H1 (cell line): Measurements from ENCODE around the gene LYZ. TPM values are rescaled to one million over a fixed set of nuclear protein-coding genes. Genes with fewer than 3 reads are reported as not detected.

Source experiments
- CTCF ChIA-PET: fragments of 300-600 bp; sonication (Branson Sonifier 250); formaldehyde crosslinking; loops from one replicate; lab custom pipeline; 2021; ENCODE audit not compliant: partially characterized antibody; lab: Charles Lee
- POLR2A ChIA-PET: fragments of 300-600 bp; sonication (Branson Sonifier 250); formaldehyde crosslinking; loops from one replicate; lab custom pipeline; 2021; ENCODE audit warnings: inconsistent platforms; ENCODE audit not compliant: partially characterized antibody; lab: Charles Lee
- DNase-seq, 2 experiments: peaks; one replicate each; pipeline versions ENCODE4 v3.0.0 to v3.0.0-alpha.2; 2010 to 2022; ENCODE audit warnings: low spot score in 2 of 2, low read depth in 1 of 2, mixed read lengths in 1 of 2
- FAIRE-seq: peaks from 2 replicates; lab custom pipeline; 2011; peaks lifted over from hg19 to GRCh38; lab: Jason Lieb, UNC
- H2AFZ ChIP-seq: 2 replicates; pipeline ENCODE4 v1.8.1; 2012; ENCODE audit warnings: low read length, inconsistent platforms
- H2AK5ac ChIP-seq: 2 replicates; pipeline ENCODE4 v1.6.1; 2013; ENCODE audit warnings: low read depth, low read length
- H2BK120ac ChIP-seq: replicated peaks from 2 replicates; pipeline ENCODE3; 2013; ENCODE audit warnings: low read depth, low read length, inconsistent platforms
- H2BK12ac ChIP-seq: 2 replicates; pipeline ENCODE4 v1.6.1; 2013; ENCODE audit warnings: low read depth, low read length
- H2BK15ac ChIP-seq: 2 replicates; pipeline ENCODE4 v1.6.1; 2013; ENCODE audit warnings: low read length
- H2BK20ac ChIP-seq: 2 replicates; pipeline ENCODE4 v1.6.1; 2013; ENCODE audit warnings: low read length
- H2BK5ac ChIP-seq: 2 replicates; pipeline ENCODE4 v1.6.1; 2013; ENCODE audit warnings: low read depth, low read length
- H3K14ac ChIP-seq: 2 replicates; pipeline ENCODE4 v1.6.1; 2013; ENCODE audit warnings: inconsistent platforms; ENCODE audit not compliant: insufficient read length
- H3K18ac ChIP-seq: 2 replicates; pipeline ENCODE4 v1.6.1; 2013; ENCODE audit warnings: low read length; ENCODE audit errors: extremely low read depth
- H3K23ac ChIP-seq: 2 replicates; pipeline ENCODE4 v1.6.1; 2013; ENCODE audit warnings: inconsistent platforms; ENCODE audit not compliant: insufficient read length
- H3K23me2 ChIP-seq: 2 replicates; pipeline ENCODE4 v1.6.1; 2013; ENCODE audit warnings: low read depth, low read length
- H3K27ac ChIP-seq: 2 replicates; pipeline ENCODE4 v1.6.1; 2011; ENCODE audit warnings: low read depth, low read length, inconsistent platforms
- H3K27me3 ChIP-seq, 4 experiments: replicated peaks in 1 of 4; 1 replicate in 1 of 4; 2 replicates in 3 of 4; pipeline versions ENCODE4 v1.6.1 to v1.8.1; 2011 to 2013; ENCODE audit warnings: low read length in 3 of 4, mild to moderate bottlenecking in 3 of 4, inconsistent platforms in 2 of 4, mixed read lengths in 2 of 4, moderate library complexity in 1 of 4; ENCODE audit not compliant: control insufficient read depth in 3 of 4, insufficient read depth in 3 of 4; ENCODE audit errors: extremely low read depth in 1 of 4
- H3K36me3 ChIP-seq, 4 experiments: 2 replicates each; pipeline versions ENCODE4 v1.6.1 to v1.8.1; 2011 to 2013; ENCODE audit warnings: mild to moderate bottlenecking in 4 of 4, low read length in 3 of 4, moderate library complexity in 2 of 4, control low read depth in 1 of 4, inconsistent platforms in 1 of 4; ENCODE audit not compliant: insufficient read depth in 4 of 4, control insufficient read depth in 2 of 4
- H3K4ac ChIP-seq: replicated peaks from 2 replicates; pipeline ENCODE3; 2013; ENCODE audit warnings: low read length, low read depth, mixed read lengths, inconsistent platforms; ENCODE audit not compliant: insufficient read length
- H3K4me1 ChIP-seq, 4 experiments: replicated peaks in 1 of 4; 1 replicate in 1 of 4; 2 replicates in 3 of 4; pipeline versions ENCODE4 v1.6.1 to v1.8.1; 2011 to 2013; ENCODE audit warnings: low read length in 3 of 4, inconsistent platforms in 2 of 4, mixed read lengths in 1 of 4; ENCODE audit not compliant: insufficient read depth in 4 of 4, control insufficient read depth in 3 of 4
- H3K4me2 ChIP-seq, 2 experiments: 2 replicates each; pipeline versions ENCODE4 v1.6.1 to v1.8.1; 2011 to 2013; ENCODE audit warnings: low read depth in 2 of 2, low read length in 2 of 2, control low read depth in 1 of 2, inconsistent platforms in 1 of 2, mild to moderate bottlenecking in 1 of 2; ENCODE audit not compliant: insufficient read depth in 1 of 2
- H3K4me3 ChIP-seq, 4 experiments: fragments of 200-600, 300-600 bp in 1 of 4; sonication (generic), shearing (Covaris generic), sonication (Bioruptor Twin) in 1 of 4; 2 replicates each; pipeline versions ENCODE4 v1.5.1 to v1.8.1; 2011 to 2016; ENCODE audit warnings: low read length in 4 of 4, low read depth in 3 of 4, control low read depth in 2 of 4, inconsistent platforms in 2 of 4, mild to moderate bottlenecking in 2 of 4, mixed read lengths in 1 of 4, moderate library complexity in 1 of 4; ENCODE audit not compliant: insufficient read depth in 2 of 4; ENCODE audit errors: extremely low read depth in 1 of 4
- H3K56ac ChIP-seq: replicated peaks from 2 replicates; pipeline ENCODE3; 2013; ENCODE audit warnings: low read depth, mild to moderate bottlenecking, mixed read lengths, low read length, inconsistent platforms; ENCODE audit not compliant: insufficient read length
- H3K79me1 ChIP-seq: 2 replicates; pipeline ENCODE4 v1.6.1; 2013; ENCODE audit warnings: low read depth, low read length, control low read depth
- H3K79me2 ChIP-seq, 2 experiments: 2 replicates each; pipeline versions ENCODE4 v1.6.1 to v1.8.1; 2012 to 2013; ENCODE audit warnings: low read length in 2 of 2, mild to moderate bottlenecking in 2 of 2, inconsistent platforms in 1 of 2; ENCODE audit not compliant: insufficient read depth in 2 of 2, control insufficient read depth in 1 of 2
- H3K9ac ChIP-seq, 4 experiments: replicated peaks in 1 of 4; 1 replicate in 1 of 4; 2 replicates in 3 of 4; pipeline versions ENCODE4 v1.6.1 to v1.8.1; 2011 to 2013; ENCODE audit warnings: low read depth in 3 of 4, low read length in 3 of 4, control low read depth in 2 of 4, mild to moderate bottlenecking in 2 of 4, moderate library complexity in 2 of 4, inconsistent platforms in 1 of 4; ENCODE audit errors: extremely low read depth in 1 of 4
- H3K9me3 ChIP-seq, 2 experiments: 2 replicates each; pipeline versions ENCODE4 v1.6.1 to v1.8.1; 2012 to 2013; ENCODE audit warnings: mild to moderate bottlenecking in 2 of 2, moderate library complexity in 2 of 2, control low read depth in 1 of 2, inconsistent platforms in 1 of 2, low read depth in 1 of 2, low read length in 1 of 2, mixed read lengths in 1 of 2; ENCODE audit not compliant: insufficient read depth in 2 of 2
- H4K20me1 ChIP-seq, 2 experiments: replicated peaks in 1 of 2; 2 replicates each; pipeline versions ENCODE3 to v1.8.1; 2011 to 2013; ENCODE audit warnings: inconsistent platforms in 2 of 2, low read length in 2 of 2, mild to moderate bottlenecking in 1 of 2; ENCODE audit not compliant: insufficient read depth in 2 of 2, control insufficient read depth in 1 of 2
- H4K5ac ChIP-seq: 2 replicates; pipeline ENCODE4 v1.6.1; 2013; ENCODE audit warnings: low read length, low read depth, mixed read lengths, inconsistent platforms; ENCODE audit not compliant: insufficient read length
- H4K8ac ChIP-seq: 2 replicates; pipeline ENCODE4 v1.8.0; 2013; ENCODE audit warnings: mild to moderate bottlenecking, moderate library complexity, low read length, inconsistent platforms; ENCODE audit not compliant: insufficient read depth; ENCODE audit errors: extremely low read depth
- H4K91ac ChIP-seq: replicated peaks from 2 replicates; pipeline ENCODE3; 2013; ENCODE audit warnings: low read length, mixed read lengths, inconsistent platforms; ENCODE audit not compliant: insufficient read length
- ASH2L ChIP-seq: fragments of 200-600, 300-600 bp; sonication (generic); IDR thresholded peaks from one replicate; pipeline ENCODE4 v1.7.1; 2017; ENCODE audit warnings: low read length
- BACH1 ChIP-seq: IDR thresholded peaks from 2 replicates; pipeline ENCODE4 v1.6.1; 2012; ENCODE audit warnings: low read length, improper control_type of control experiment
- BRCA1 ChIP-seq: IDR thresholded peaks from 2 replicates; pipeline ENCODE4 v1.6.1; 2012; ENCODE audit warnings: low read depth, low read length, improper control_type of control experiment
- CREB1 ChIP-seq: IDR thresholded peaks from 2 replicates; pipeline ENCODE4 v1.6.1; 2012; ENCODE audit warnings: inconsistent platforms
- FOSL1 ChIP-seq: IDR thresholded peaks from 2 replicates; pipeline ENCODE4 v1.6.1; 2011; ENCODE audit warnings: mild to moderate bottlenecking, low read depth, low read length, moderate library complexity; ENCODE audit not compliant: insufficient read depth
- JUN ChIP-seq: IDR thresholded peaks from 2 replicates; pipeline ENCODE4 v1.6.1; 2011; ENCODE audit warnings: low read depth, mild to moderate bottlenecking, improper control_type of control experiment, low read length
- KDM1A ChIP-seq: fragments of 200-600, 300-600 bp; sonication (generic); IDR thresholded peaks from 2 replicates; pipeline ENCODE4 v1.7.1; 2016; ENCODE audit warnings: mild to moderate bottlenecking, low read length, borderline replicate concordance
- MAFK ChIP-seq: IDR thresholded peaks from 2 replicates; pipeline ENCODE4 v1.6.1; 2012; ENCODE audit warnings: low read depth, mild to moderate bottlenecking, improper control_type of control experiment, low read length
- POLR2A ChIP-seq, 2 experiments: IDR thresholded peaks; 1 replicate in 1 of 2; 2 replicates in 1 of 2; pipeline ENCODE4 v1.6.1; 2011; ENCODE audit warnings: low read depth in 2 of 2, low read length in 2 of 2, mild to moderate bottlenecking in 2 of 2; ENCODE audit errors: control extremely low read depth in 1 of 2
- SIX5 ChIP-seq: IDR thresholded peaks from 2 replicates; pipeline ENCODE4 v1.6.1; 2011; ENCODE audit warnings: mild to moderate bottlenecking, low read depth, low read length
- SUZ12 ChIP-seq: fragments of 200-600 bp; sonication (generic); IDR thresholded peaks from 2 replicates; pipeline ENCODE4 v1.6.1; 2012; ENCODE audit warnings: mild to moderate bottlenecking, inconsistent platforms, low read length, moderate library complexity, mixed read lengths
- TAF7 ChIP-seq: optimal IDR thresholded peaks from 2 replicates; pipeline ENCODE3; 2011; ENCODE audit warnings: low read depth, mild to moderate bottlenecking, inconsistent platforms, low read length, moderate library complexity, borderline replicate concordance
- TBP ChIP-seq: IDR thresholded peaks from 2 replicates; pipeline ENCODE4 v1.6.1; 2011; ENCODE audit warnings: low read depth, low read length, improper control_type of control experiment
- WGBS, 2 experiments: shearing (Covaris generic) in 1 of 2; methylation state at CpG; one replicate each; pipeline versions ENCODE4 v1.1.6 to v1.1.7; 2013 to 2015; ENCODE audit warnings: low lambda C conversion rate in 2 of 2, mixed read lengths in 2 of 2, inconsistent platforms in 1 of 2, low coverage in 1 of 2, missing lambda C conversion rate in 1 of 2; ENCODE audit not compliant: insufficient replicate concordance in 2 of 2, insufficient coverage in 1 of 2, insufficient read length in 1 of 2; ENCODE audit errors: extremely low coverage in 1 of 2, missing lambda C conversion rate in 1 of 2; 5-methylcytosine and 5-hydroxymethylcytosine counted together
- polyA plus RNA-seq, 7 experiments: library from polyadenylated mRNA; depleted of rRNA in 3 of 7; stranded (reverse) in 5 of 7; unstranded in 2 of 7; fragments of >200 nt in 5 of 7; fragments of 200-250 nt in 2 of 7; gene quantifications; 1 replicate in 5 of 7; 2 replicates in 1 of 7; 4 replicates in 1 of 7; pipeline versions ENCODE4 v1.2.1 to v1.2.3, GENCODE V29; 2011 to 2013; ENCODE audit warnings: missing spikeins in 2 of 7, mixed read lengths in 2 of 7
- total RNA-seq: library from RNA; stranded (reverse); fragmentation: NEBNext Ultra II Directional; extraction: Animal tissue kit (Norgen Biotek cat#: 25700); gene quantifications from 2 replicates; pipeline ENCODE4 v1.2.1, GENCODE V29; 2021

Gene LYZ
- total and polyA plus RNA-seq, 2 of the 8 experiments (the other 6 are each of a cell fraction or from before 2014, with no cell fraction given): not detected

DNA sequence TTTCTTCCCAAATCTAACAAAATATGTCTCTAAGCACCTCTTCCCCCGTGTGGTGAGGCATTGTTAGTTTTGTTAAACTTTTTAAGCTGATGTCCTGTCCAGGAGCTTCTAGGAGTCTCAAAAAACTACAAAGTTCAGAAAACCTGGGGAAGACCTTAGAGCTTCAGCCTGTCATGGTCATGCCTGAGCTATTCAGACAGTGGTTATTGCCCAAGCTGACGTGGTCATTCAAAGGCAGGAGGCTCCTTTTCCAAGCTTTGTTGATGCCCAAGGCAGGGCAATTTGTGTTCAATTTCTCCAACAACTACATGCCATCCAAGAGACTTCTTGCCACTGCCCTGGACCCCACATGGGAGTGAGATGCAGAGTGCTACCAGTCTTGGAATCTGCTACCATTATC, 5.8 kb upstream of the LYZ start:
- FAIRE-seq (no peak), DNase-seq (no peak)
- H3K14ac ChIP-seq: no peak overlapping the region
- no peaks in the 10 kb centered on the region for H3K79me2 ChIP-seq
- no peak overlapping the region for H3K56ac ChIP-seq
- H3K9me3 ChIP-seq: no peaks in the 10 kb centered on the region
- no peak overlapping the region for H3K23ac ChIP-seq
- no peak overlapping the region for H4K8ac ChIP-seq
- no peaks in the 10 kb centered on the region for H4K20me1 ChIP-seq
- no peak overlapping the region for H2BK5ac ChIP-seq
- H4K91ac ChIP-seq: no peak overlapping the region
- H3K4me1 ChIP-seq: no peaks in the 10 kb centered on the region
- no peak overlapping the region for H3K4me2 ChIP-seq
- H2AFZ ChIP-seq: no peak overlapping the region; the same call in 1 of the 2 replicates
- no peak overlapping the region for H2BK120ac ChIP-seq
- H3K4me3 ChIP-seq: no peak overlapping the region
- no peak overlapping the region for H4K5ac ChIP-seq
- H3K9ac ChIP-seq: no peak overlapping the region
- H3K27ac ChIP-seq: no peak overlapping the region
- TF ChIP-seq POLR2A (IDR thresholded peaks at IDR 0.05; ENCODE audit: control extremely low read depth in 1 of 2, low read depth in 2 of 2, low read length in 2 of 2): no peak
- no peak for TF ChIP-seq FOSL1
- no peak for TF ChIP-seq JUN
- no peak for TF ChIP-seq CREB1
- TF ChIP-seq TBP: no peak
- TF ChIP-seq MAFK: no peak
- TF ChIP-seq SIX5: no peak
- TF ChIP-seq BACH1: no peak
- no peak for TF ChIP-seq BRCA1
- TF ChIP-seq ASH2L: no peak
- TF ChIP-seq TAF7: no peak
- no peak for TF ChIP-seq KDM1A
- TF ChIP-seq SUZ12: no peak
- no peak overlapping the region for H3K18ac ChIP-seq
- H3K27me3 ChIP-seq: no peaks in the 10 kb centered on the region
- H2BK15ac ChIP-seq: no peak overlapping the region
- ChIA-PET POLR2A (interaction anchor here (0.5 to 1.7 kb wide), 4 partner anchors 16 to 133 kb away, joined by 3 to 4 read pairs (median 4); partner anchors contain the start of gene FRS2), CTCF (interaction anchor here (0.6 to 2.7 kb wide), 10 partner anchors 9 to 1006 kb away, joined by 3 to 13 read pairs (median 4); no protein-coding TSS in a partner anchor)
- no peak overlapping the region for H3K4ac ChIP-seq
- no peak overlapping the region for H2BK12ac ChIP-seq
- H3K23me2 ChIP-seq: no peaks in the 10 kb centered on the region
- H2BK20ac ChIP-seq: no peak overlapping the region
- no peak overlapping the region for H2AK5ac ChIP-seq
- H3K36me3 ChIP-seq: no peaks in the 10 kb centered on the region
- H3K79me1 ChIP-seq: no peaks in the 10 kb centered on the region
- 88% methylated on average over 2 of the region's 2 CpGs; no CpG with 5 or more reads in 1 of the 2 experiments for WGBS, 2 experiments
